Calu3 (cell line): ENCODE data around the gene GHRHR. TPM values are rescaled to one million over a fixed set of nuclear protein-coding genes. Genes with fewer than 3 reads are reported as not detected.

Experiments used
- BruUV-seq: library from RNA; stranded (reverse); fragments of 400-500 nt; replicated peaks from 2 replicates; lab custom pipeline; 2021; lab: Mats Ljungman, UMichigan
- CTCF ChIA-PET: fragments of 300-600 bp; sonication (Branson Sonifier 250); formaldehyde crosslinking; loops from one replicate; lab custom pipeline; 2022; ENCODE audit warnings: antibody characterized with exemption; lab: Charles Lee
- DNase-seq: peaks from one replicate; pipeline ENCODE4 v3.0.0; 2022
- H3K27ac Mint-ChIP-seq: one replicate; pipeline ENCODE4 v1.8.0; 2022; ENCODE audit warnings: mixed read lengths; ENCODE audit not compliant: unreplicated experiment
- H3K27me3 Mint-ChIP-seq: one replicate; pipeline ENCODE4 v1.8.0; 2022; ENCODE audit warnings: mixed read lengths; ENCODE audit not compliant: unreplicated experiment
- H3K36me3 Mint-ChIP-seq: one replicate; pipeline ENCODE4 v1.8.0; 2022; ENCODE audit warnings: mild to moderate bottlenecking, moderate library complexity, mixed read lengths; ENCODE audit not compliant: insufficient read depth, unreplicated experiment
- H3K4me1 Mint-ChIP-seq: one replicate; pipeline ENCODE4 v1.8.0; 2022; ENCODE audit warnings: mild to moderate bottlenecking, low read depth, mixed read lengths; ENCODE audit not compliant: unreplicated experiment
- H3K4me3 Mint-ChIP-seq: one replicate; pipeline ENCODE4 v1.8.0; 2022; ENCODE audit warnings: mild to moderate bottlenecking, low read depth, moderate library complexity, mixed read lengths; ENCODE audit not compliant: unreplicated experiment
- H3K9me3 Mint-ChIP-seq: one replicate; pipeline ENCODE4 v1.8.0; 2022; ENCODE audit warnings: low read depth, mixed read lengths; ENCODE audit not compliant: unreplicated experiment
- intact Hi-C: fragments of 100-400 bp; cut with micrococcal nuclease; formaldehyde crosslinking; loops from one replicate; pipeline ENCODE4 v1.10.0; 2022; ENCODE audit not compliant: unreplicated experiment
- total RNA-seq: library from RNA; stranded (reverse); gene quantifications from 2 replicates; pipeline ENCODE4 v1.2.3, GENCODE V29; 2022
- TF ChIP-seq, protein P1 (sequence below): fragments of 200-600 bp; IDR thresholded peaks from one replicate; pipeline ENCODE4 v1.8.0; 2022; ENCODE audit warnings: antibody characterized with exemption; ENCODE audit not compliant: unreplicated experiment

Gene GHRHR
- total RNA-seq, 1 experiment from 2014 or later, result not detected

DNA sequence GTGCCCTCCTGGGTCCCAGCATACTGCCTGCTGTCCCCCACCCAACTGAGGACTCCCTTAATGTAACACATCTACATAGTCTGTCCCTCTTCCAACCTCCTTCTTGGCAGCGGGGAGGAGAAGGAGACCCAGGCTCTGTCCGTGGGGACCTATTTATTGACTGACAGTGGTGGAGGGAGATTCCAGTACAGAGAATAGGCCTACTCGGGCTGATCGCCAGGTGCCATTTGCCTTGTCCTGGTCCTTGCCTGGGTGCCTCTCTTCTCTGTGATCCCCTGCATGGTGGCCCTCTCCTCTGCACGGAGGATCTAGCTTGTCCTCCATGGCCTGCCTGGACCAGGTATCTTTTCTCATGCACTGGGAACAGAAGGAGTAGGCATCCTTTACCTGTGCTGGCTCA, 17.0 kb downstream of the GHRHR start:
- H3K4me3 Mint-ChIP-seq, result no peak overlapping the region
- H3K4me1 Mint-ChIP-seq, result peaks cover 41% of the 10 kb centered on the region
- intact Hi-C loops, result loop anchor here (10.0 kb wide), 1 partner anchor 84 kb away; no protein-coding TSS in a partner anchor
- no peaks in the 10 kb centered on the region for H3K36me3 Mint-ChIP-seq
- BruUV-seq, result no TSS peak
- TF ChIP-seq, protein P1, sequence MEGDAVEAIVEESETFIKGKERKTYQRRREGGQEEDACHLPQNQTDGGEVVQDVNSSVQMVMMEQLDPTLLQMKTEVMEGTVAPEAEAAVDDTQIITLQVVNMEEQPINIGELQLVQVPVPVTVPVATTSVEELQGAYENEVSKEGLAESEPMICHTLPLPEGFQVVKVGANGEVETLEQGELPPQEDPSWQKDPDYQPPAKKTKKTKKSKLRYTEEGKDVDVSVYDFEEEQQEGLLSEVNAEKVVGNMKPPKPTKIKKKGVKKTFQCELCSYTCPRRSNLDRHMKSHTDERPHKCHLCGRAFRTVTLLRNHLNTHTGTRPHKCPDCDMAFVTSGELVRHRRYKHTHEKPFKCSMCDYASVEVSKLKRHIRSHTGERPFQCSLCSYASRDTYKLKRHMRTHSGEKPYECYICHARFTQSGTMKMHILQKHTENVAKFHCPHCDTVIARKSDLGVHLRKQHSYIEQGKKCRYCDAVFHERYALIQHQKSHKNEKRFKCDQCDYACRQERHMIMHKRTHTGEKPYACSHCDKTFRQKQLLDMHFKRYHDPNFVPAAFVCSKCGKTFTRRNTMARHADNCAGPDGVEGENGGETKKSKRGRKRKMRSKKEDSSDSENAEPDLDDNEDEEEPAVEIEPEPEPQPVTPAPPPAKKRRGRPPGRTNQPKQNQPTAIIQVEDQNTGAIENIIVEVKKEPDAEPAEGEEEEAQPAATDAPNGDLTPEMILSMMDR, result no peak
- DNase-seq, result no peak
- H3K27me3 Mint-ChIP-seq, result peaks cover 45% of the 10 kb centered on the region
- CTCF ChIA-PET, result interaction anchor here (10.3 kb wide), 1 partner anchor 140 kb away, joined by 397 read pairs; no protein-coding TSS in a partner anchor
- no peaks in the 10 kb centered on the region for H3K9me3 Mint-ChIP-seq
- H3K27ac Mint-ChIP-seq, result no peak overlapping the region

DNA sequence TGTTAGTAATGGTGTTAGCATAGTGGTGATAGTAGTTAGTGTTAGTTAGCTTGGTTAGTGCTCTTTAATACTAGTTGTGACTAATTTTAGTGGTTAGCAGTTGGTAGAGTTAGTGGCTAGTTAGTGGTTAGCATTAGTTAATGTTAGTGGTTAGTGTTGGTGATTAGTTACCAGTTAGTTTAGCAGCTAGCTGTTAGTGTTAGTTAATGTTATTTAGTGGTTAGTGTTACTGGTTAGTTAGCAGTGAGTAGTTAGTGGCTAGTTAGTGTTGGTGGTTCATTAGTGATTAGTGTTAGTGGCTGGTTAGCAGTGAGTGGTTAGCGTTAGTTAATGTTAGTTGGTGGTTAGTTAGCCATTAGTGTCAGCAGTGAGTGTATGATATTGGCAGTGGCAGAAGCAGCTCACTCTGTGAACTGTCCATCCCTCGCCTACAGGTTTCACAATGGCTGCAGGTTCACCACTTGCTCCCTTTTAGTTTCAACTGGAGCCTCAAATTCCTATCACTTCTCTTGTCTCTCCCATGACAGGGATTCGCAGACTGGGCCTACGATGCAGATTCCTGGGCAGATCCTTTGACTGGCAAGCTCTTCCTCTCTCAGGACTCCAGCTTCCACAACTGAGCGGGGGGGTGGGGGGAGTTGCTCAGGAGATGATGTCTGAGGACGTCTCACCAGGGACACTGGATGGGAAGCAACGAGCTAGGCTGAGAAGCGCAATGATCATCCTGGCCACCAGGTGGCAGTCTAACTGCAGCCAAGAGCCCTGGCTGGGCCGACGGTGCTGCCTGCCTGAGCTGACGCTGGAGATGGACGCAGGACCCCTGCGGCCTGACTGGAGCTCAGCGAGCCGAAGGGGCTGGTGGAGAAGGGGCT, 19.5 kb downstream of the GHRHR start:
- Mint-ChIP-seq H3K4me3 (peak overlapping the region; percentile 13), H3K27me3 (peaks cover 51% of the 10 kb centered on the region), H3K4me1 (peaks cover 30% of the 10 kb centered on the region), H3K27ac (no peak overlapping the region), H3K36me3 (no peaks in the 10 kb centered on the region), H3K9me3 (no peaks in the 10 kb centered on the region)
- CTCF ChIA-PET, result interaction anchor here (0.6 to 10.3 kb wide), 28 partner anchors 9 to 353 kb away, joined by 3 to 397 read pairs (median 3); no protein-coding TSS in a partner anchor
- TF ChIP-seq, protein P1, result peak; percentile 97
- intact Hi-C loops, result loop anchor here (1.0 to 10.0 kb wide), 2 partner anchors 82 to 139 kb away; no protein-coding TSS in a partner anchor
- peak; percentile 96 for DNase-seq
- no TSS peak for BruUV-seq

DNA sequence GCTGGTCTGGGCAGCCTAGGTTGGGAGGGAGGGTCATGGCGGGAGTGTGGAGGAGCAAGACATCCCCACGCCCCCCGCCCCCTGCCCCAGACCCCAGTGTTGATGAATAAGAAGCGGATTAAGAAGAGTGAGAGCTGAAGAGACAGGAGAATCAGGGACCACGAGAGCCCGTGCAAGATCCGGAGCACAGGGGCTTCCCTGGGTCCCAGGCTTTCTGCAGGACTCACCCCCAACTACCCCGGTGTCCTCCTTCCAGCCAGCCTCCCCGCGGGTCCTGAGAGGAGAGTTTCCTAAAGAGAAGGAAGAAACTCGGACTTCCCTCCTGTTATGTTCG, 20.1 kb downstream of the GHRHR start:
- H3K27ac Mint-ChIP-seq, result no peak overlapping the region
- no peaks in the 10 kb centered on the region for H3K36me3 Mint-ChIP-seq
- peaks cover 45% of the 10 kb centered on the region for H3K27me3 Mint-ChIP-seq
- intact Hi-C loops, result loop anchor here (1.0 to 10.0 kb wide), 2 partner anchors 81 to 138 kb away; no protein-coding TSS in a partner anchor
- CTCF ChIA-PET, result interaction anchor here (0.6 to 10.3 kb wide), 28 partner anchors 9 to 352 kb away, joined by 3 to 397 read pairs (median 3); no protein-coding TSS in a partner anchor
- no peak for DNase-seq
- H3K4me3 Mint-ChIP-seq, result peak overlapping the region; percentile 13
- TF ChIP-seq, protein P1, result no peak
- no peaks in the 10 kb centered on the region for H3K9me3 Mint-ChIP-seq
- no TSS peak for BruUV-seq
- peaks cover 30% of the 10 kb centered on the region for H3K4me1 Mint-ChIP-seq

DNA sequence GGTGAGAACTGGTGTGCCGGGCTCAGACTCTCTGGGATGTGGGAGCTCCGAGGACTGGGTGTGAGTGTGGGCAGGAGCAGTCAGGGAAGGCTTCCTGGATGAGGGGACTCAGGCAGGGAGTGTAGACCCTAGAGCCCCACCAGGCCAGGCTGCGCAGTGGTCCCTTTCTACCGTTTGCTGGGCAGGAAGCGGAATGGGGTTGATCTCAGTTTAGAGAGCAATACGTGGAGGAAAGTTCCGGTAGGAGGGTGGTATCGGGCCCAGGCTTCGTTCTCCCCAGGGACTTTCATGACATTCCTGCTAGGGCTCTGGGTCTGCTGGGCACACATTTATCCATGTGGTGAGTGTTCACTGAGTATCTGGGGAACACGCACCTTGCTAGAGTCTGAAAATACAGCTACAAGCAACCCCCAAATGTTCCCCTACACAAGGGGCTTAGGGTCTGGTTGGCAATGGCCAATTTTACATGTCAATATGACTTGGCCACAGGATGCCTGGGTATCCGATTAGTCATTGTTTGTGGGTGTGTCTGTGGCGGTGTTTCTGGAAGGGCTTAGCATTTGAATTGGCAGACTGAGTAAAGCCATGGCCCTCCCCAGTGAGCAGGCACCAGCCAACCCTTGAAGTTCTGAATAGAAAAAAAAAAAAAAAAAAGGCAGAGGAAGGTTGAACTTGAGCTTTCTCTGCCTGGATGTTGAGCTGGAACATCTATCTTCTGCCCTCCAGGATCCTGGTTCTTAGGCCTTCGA, 20.8 kb downstream of the GHRHR start:
- H3K4me3 Mint-ChIP-seq, result no peak overlapping the region

More for the DNA sequence above, 20.8 kb downstream of the GHRHR start:
- no peak overlapping the region for H3K27ac Mint-ChIP-seq
- TF ChIP-seq, protein P1, result no peak
- no peaks in the 10 kb centered on the region for H3K36me3 Mint-ChIP-seq
- H3K9me3 Mint-ChIP-seq, result no peaks in the 10 kb centered on the region
- H3K4me1 Mint-ChIP-seq, result peaks cover 34% of the 10 kb centered on the region
- peak; percentile 60 for DNase-seq
- intact Hi-C loops, result loop anchor here (10.0 kb wide), 1 partner anchor 80 kb away; no protein-coding TSS in a partner anchor
- no TSS peak for BruUV-seq
- CTCF ChIA-PET, result interaction anchor here (0.5 to 10.3 kb wide), 18 partner anchors 10 to 235 kb away, joined by 3 to 397 read pairs (median 3); no protein-coding TSS in a partner anchor
- H3K27me3 Mint-ChIP-seq, result peaks cover 39% of the 10 kb centered on the region
